Mucosa of descending colon (tissue), 3 donors: Measurements from ENCODE around the gene CETP. TPM values are rescaled to one million over a fixed set of nuclear protein-coding genes. Genes with fewer than 3 reads are reported as not detected.

ENCODE experiments used
- ATAC-seq: fragments of 200-7000 bp; cut with Tn5 transposase; one replicate; pipeline ENCODE4 v1.9.1; 2020; ENCODE audit warnings: mild to moderate bottlenecking, moderate library complexity
- DNase-seq, 3 donors: peaks; one replicate each; pipeline ENCODE4 v3.0.0-alpha.2; 2020
- H3K36me3 ChIP-seq: fragments of 200-600 bp; one replicate; pipeline ENCODE4 v1.8.0; 2021; ENCODE audit warnings: low read depth, mild to moderate bottlenecking
- H3K4me1 ChIP-seq: fragments of 200-600 bp; one replicate; pipeline ENCODE4 v1.8.0; 2021; ENCODE audit warnings: low read depth, mild to moderate bottlenecking
- H3K4me3 ChIP-seq: fragments of 200-600 bp; one replicate; pipeline ENCODE4 v1.8.0; 2021; ENCODE audit warnings: mild to moderate bottlenecking
- H3K9me3 ChIP-seq: fragments of 200-600 bp; one replicate; pipeline ENCODE4 v1.8.0; 2021; ENCODE audit warnings: mild to moderate bottlenecking
- intact Hi-C, 2 donors: fragments of 100-400 bp; cut with DNase I in 1 of 2; cut with micrococcal nuclease in 1 of 2; formaldehyde crosslinking; loops; one replicate each; pipeline versions ENCODE4 v1.11.0 to v1.11.1; 2022; cut with DNase I, micrococcal nuclease
- total RNA-seq, 3 donors: library from RNA; stranded (reverse); fragmentation: NEBNext Ultra II Directional in 2 of 3; extraction: Animal tissue kit (Norgen Biotek cat#: 25700) in 2 of 3; gene quantifications; one replicate each; pipeline versions ENCODE4 v1.2.1 to v1.2.4, GENCODE V29; 2021 to 2023
- TF ChIP-seq, protein P1 (sequence below): fragments of 200-600 bp; IDR thresholded peaks from one replicate; pipeline ENCODE4 v1.8.0; 2022; ENCODE audit warnings: antibody characterized with exemption, mild to moderate bottlenecking
- donor health status: DM: no; HTN: no; CAD: no; lungs with moderate emphysema.
- donor health status: DM: no; HTN: no; CAD: no.
- donor health status: DM: no; HTN: yes; CAD: no.

Gene CETP
- total RNA-seq, 3 donors from 2014 or later = 0.22 to 0.35 TPM; not detected in 1

DNA sequence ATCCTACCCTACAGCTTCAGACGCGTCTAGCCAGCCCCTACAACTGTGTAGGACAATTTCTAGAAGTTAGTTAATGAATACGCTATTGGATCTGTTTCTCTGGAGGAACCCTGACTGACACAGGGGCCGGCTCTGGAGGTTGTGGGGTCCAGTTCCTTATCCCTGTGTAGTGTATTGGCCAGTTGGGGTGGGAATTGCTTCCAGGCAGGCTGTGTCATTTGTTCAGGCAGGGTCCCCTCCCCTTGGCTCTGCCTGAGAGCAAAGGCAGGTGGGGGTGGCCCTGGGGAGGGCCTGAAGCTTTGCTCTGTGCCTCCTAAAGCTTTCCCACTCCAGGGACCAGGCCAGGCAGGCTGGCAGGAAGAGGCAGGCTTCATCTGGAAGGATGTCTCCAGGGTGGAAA lies 11.7 kb upstream of the CETP start:
- intact Hi-C loops = loop anchor here in 1 of 2 donors (5.0 kb wide), 1 partner anchor 83 kb away; the partner anchor contains the start of gene SLC12A3

DNA sequence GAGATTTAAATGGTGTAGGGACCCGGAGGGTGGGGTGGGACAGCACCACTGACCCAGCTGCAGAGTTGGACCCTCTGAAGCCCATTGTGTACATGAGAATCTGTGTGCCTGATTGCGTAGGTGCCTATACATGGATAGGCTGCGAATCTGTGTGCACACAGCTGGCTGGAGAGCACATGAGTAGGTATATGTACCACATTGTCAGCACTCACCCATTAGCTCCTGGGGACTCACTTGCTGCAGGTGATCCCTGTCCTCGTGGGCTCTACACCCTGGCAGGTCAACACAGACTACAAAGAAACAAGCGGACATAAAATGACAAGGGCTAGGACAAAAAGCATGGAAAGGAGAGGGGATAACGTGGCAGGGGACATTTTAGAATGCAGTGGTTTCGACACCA lies 11.3 kb upstream of the CETP start:
- TF ChIP-seq, protein P1, sequence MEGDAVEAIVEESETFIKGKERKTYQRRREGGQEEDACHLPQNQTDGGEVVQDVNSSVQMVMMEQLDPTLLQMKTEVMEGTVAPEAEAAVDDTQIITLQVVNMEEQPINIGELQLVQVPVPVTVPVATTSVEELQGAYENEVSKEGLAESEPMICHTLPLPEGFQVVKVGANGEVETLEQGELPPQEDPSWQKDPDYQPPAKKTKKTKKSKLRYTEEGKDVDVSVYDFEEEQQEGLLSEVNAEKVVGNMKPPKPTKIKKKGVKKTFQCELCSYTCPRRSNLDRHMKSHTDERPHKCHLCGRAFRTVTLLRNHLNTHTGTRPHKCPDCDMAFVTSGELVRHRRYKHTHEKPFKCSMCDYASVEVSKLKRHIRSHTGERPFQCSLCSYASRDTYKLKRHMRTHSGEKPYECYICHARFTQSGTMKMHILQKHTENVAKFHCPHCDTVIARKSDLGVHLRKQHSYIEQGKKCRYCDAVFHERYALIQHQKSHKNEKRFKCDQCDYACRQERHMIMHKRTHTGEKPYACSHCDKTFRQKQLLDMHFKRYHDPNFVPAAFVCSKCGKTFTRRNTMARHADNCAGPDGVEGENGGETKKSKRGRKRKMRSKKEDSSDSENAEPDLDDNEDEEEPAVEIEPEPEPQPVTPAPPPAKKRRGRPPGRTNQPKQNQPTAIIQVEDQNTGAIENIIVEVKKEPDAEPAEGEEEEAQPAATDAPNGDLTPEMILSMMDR = no peak
- intact Hi-C loops = loop anchor here in 1 of 2 donors (5.0 kb wide), 1 partner anchor 83 kb away; the partner anchor contains the start of gene SLC12A3
- Histone ChIP-seq H3K4me3 (no peak overlapping the region), H3K4me1 (no peaks in the 10 kb centered on the region), H3K9me3 (no peaks in the 10 kb centered on the region), H3K36me3 (no peaks in the 10 kb centered on the region)
- DNase-seq (no peak), ATAC-seq (no peak)

More for the DNA sequence above, 11.7 kb upstream of the CETP start:
- Histone ChIP-seq H3K4me3 (no peak overlapping the region), H3K36me3 (no peaks in the 10 kb centered on the region), H3K9me3 (no peaks in the 10 kb centered on the region), H3K4me1 (no peaks in the 10 kb centered on the region)
- ATAC-seq (no peak), DNase-seq (no peak)
- TF ChIP-seq, protein P1 = no peak

DNA sequence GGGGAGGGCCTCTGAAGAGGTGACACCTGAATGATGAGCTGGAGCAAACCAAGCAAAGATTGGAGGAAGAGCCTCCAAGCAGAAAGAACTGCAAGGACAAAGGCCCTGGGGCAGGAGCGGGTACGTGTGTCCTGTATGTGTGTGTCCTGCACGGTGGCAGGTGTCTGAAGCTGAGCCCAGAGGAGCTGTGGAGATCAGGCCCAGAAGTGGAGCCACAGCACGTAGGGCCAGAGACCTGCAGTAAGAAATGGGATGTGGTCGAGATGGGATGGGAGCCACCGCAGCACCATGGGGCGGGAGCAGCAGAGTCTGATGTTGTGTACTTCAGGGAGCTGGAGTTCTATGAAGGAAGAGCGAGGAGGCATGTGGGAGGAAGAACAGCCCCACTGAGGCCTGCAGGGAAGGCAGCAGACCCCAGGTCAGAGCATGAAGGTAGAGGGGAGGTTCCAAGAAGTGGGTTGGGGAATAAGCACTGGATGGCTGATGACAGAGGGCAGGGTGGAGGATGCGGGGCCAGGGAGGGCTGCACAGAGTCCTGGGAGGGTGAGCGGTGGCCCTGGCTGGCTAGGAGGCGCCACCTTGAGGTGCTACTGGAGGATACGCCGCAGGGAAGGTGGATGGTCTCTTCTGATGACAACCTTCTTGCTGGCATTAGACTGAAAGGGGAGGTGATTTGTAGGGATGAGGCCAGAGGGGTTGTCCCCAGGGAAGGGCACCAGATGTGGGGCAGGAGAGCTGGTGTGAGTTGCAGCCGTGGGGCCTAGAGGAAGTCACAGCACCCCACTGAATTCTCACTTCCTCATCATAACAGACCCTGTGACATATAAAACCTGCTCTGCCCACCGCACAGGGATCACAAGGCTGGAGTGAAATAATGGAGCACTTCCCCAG lies 10.6 kb upstream of the CETP start:
- H3K36me3 ChIP-seq = no peaks in the 10 kb centered on the region
- H3K4me3 ChIP-seq = no peak overlapping the region
- TF ChIP-seq, protein P1 = peak; percentile 34
- intact Hi-C loops = loop anchor here in 1 of 2 donors (5.0 kb wide), 1 partner anchor 84 kb away; the partner anchor contains the start of gene SLC12A3
- no peaks in the 10 kb centered on the region for H3K4me1 ChIP-seq
- DNase-seq (peak in 2 of 3 donors; percentile 52 to 57), ATAC-seq (peak; percentile 78)
- no peaks in the 10 kb centered on the region for H3K9me3 ChIP-seq

DNA sequence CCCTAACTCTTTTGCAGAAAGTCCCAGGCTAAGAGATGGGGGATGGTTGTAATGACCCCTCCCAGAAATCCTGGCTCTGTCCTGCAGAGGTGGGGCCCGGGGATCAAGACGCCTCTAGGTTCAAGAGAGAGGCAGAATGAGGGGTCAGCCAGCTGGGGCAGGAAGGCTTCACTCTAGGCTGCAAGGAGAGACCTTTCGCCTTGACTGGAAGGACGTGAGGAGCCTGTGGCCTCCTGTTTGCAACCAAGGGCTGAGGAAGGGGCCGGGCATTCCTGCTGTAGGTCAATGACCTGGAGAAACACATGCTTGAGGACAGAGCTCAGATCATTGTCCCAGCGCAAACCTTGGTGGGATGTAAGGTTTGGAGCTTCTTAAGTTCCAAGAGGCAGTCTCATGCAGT lies 8.7 kb upstream of the CETP start:
- Histone ChIP-seq H3K4me1 (no peaks in the 10 kb centered on the region), H3K9me3 (no peaks in the 10 kb centered on the region), H3K4me3 (no peak overlapping the region), H3K36me3 (no peaks in the 10 kb centered on the region)
- intact Hi-C loops = loop anchor here in 1 of 2 donors (5.0 kb wide), 1 partner anchor 86 kb away; the partner anchor contains the start of gene SLC12A3
- ATAC-seq = no peak
- TF ChIP-seq, protein P1 = no peak
- no peak for DNase-seq

DNA sequence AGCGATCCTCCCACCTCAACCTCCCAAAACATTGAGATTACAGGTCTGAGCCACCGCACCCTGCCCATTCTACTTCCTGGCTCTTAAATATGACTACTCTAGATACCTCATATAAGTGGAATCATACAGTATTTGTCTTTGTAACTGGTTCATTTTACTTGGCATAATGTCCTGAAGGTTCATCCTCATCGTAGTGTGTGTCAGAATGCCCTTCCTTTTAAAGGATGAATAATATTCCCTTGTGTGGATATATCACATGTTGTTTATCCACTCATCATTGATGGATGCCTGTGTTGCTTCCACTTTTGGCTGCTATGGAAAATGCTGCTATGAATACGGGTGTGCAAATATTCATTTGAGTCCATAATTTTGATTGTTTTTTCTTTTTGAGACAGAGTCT lies 5.7 kb upstream of the CETP start:
- H3K9me3 ChIP-seq = no peaks in the 10 kb centered on the region
- no peaks in the 10 kb centered on the region for H3K4me1 ChIP-seq
- ATAC-seq (no peak), DNase-seq (no peak)
- H3K36me3 ChIP-seq = no peaks in the 10 kb centered on the region
- no peak overlapping the region for H3K4me3 ChIP-seq
- TF ChIP-seq, protein P1 = no peak
- intact Hi-C loops = no loop called here
